Mesodermal cell (in vitro differentiated cells): ENCODE results near the gene CTIF.

Experiments used
- H3K27ac ChIP-seq: 2 replicates; pipeline ENCODE4 v1.7.0; 2013; ENCODE audit warnings: mild to moderate bottlenecking, low read depth, low read length, moderate library complexity; ENCODE audit not compliant: severe bottlenecking
- H3K36me3 ChIP-seq: 2 replicates; pipeline ENCODE4 v1.7.1; 2013; ENCODE audit warnings: mild to moderate bottlenecking, low read length, moderate library complexity; ENCODE audit not compliant: control insufficient read depth, insufficient read depth
- H3K4me1 ChIP-seq: one replicate; pipeline ENCODE4 v1.7.1; 2013; ENCODE audit warnings: mild to moderate bottlenecking, low read length; ENCODE audit not compliant: insufficient read depth, control insufficient read depth, poor library complexity, severe bottlenecking
- H3K4me3 ChIP-seq: 2 replicates; pipeline ENCODE4 v1.7.0; 2013; ENCODE audit warnings: low read length, control low read depth, mild to moderate bottlenecking; ENCODE audit not compliant: insufficient read depth, poor library complexity, severe bottlenecking; ENCODE audit errors: extremely low read depth
- H3K9me3 ChIP-seq: 2 replicates; pipeline ENCODE4 v1.7.1; 2013; ENCODE audit warnings: mild to moderate bottlenecking, low read length, moderate library complexity; ENCODE audit not compliant: control insufficient read depth
- WGBS, 2 experiments: methylation state at CpG; one replicate each; pipeline ENCODE4 v1.1.5; 2013; ENCODE audit warnings: missing lambda C conversion rate in 2 of 2; ENCODE audit not compliant: insufficient coverage in 2 of 2; 5-methylcytosine and 5-hydroxymethylcytosine counted together

The CTIF gene

GRCh38 chr18:48668466-48669179, 129.8 kb downstream of the CTIF start:
- peaks cover 22% of the 10 kb centered on the region for H3K9me3 ChIP-seq
- H3K4me3 ChIP-seq = no peak overlapping the region
- H3K27ac ChIP-seq = no peak overlapping the region
- H3K36me3 ChIP-seq = peaks cover 44% of the 10 kb centered on the region
- H3K4me1 ChIP-seq = peaks cover 4% of the 10 kb centered on the region
- 94 to 97% methylated on average over 10 to 11 of the region's 15 CpGs for WGBS, 2 experiments

DNA sequence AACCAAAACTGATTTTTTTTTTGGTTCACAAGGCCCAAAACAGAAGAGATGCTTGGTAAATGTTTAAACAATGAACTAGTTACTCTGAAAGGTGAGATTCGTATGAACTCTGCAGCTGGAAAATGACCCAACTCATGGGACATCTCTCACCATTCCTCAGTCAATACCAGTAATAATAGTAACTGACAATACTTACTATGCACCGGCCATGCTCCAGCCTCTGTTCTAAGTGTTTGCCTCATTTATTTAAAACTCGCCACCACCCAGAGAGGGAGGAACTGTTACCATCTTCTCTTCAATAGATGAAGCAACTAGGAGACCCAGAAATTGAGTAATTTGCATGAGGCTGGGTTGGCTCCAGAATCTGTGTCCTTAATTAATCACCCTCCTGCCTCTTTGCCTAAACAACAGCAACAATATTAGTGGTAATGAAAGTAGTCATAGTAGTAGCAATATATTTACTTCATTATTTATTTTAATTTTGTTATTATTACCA, 130.4 kb downstream of the CTIF start:
- no peak overlapping the region for H3K4me3 ChIP-seq
- no peak overlapping the region for H3K27ac ChIP-seq
- peaks cover 44% of the 10 kb centered on the region for H3K36me3 ChIP-seq
- peaks cover 22% of the 10 kb centered on the region for H3K9me3 ChIP-seq
- H3K4me1 ChIP-seq = peaks cover 9% of the 10 kb centered on the region
- 86 to 100% methylated on average over 1 of the region's 3 CpGs for WGBS, 2 experiments

- 94 to 95% methylated on average over 4 to 6 of the region's 7 CpGs for WGBS, 2 experiments
- no peak overlapping the region for H3K27ac ChIP-seq
These were observed 131.3 kb downstream of the CTIF start for GRCh38 chr18:48669991-48670750.

DNA sequence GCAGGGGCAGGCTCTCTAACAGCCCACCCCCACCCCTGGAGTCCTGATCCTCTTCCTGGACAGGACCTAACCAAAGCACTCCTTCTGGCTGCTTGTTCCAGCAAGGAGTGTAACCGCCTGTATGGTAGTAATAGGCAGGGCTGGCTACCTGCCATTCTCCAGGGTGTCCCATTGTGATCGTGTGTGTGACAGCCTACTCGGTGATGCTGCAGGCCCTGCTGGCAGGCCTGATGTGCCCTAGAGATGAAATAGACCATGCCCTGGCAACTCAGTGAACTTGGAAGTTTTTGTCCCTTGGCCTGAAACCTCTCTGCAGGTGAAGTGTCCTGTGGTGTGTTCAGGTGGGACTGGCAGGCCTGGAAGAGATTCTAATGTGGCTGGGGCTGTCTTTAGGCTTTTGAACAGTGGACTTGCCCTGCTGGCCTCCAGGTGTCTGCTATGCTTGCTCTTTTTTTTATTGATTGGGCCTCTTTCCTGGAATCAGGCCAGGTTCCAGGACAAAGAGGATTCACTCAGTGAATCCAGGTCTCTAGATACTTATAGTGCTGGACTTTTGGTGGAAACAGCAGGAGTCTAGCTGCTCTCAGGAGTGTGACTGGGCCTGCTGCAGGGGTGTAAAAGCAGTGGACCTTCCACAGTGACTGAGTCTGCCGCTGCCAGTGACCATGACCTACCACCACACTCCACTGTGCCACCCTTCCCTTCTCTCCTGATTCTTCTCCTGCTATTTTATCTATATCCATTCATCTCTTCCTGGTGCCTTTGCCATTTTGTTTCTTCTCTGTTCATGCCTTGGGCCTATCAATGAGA, 132.1 kb downstream of the CTIF start:
- H3K4me1 ChIP-seq = peaks cover 9% of the 10 kb centered on the region
- peaks cover 16% of the 10 kb centered on the region for H3K9me3 ChIP-seq
- peaks cover 34% of the 10 kb centered on the region for H3K36me3 ChIP-seq
- H3K4me3 ChIP-seq = no peak overlapping the region
- H3K27ac ChIP-seq = no peak overlapping the region
- WGBS, 2 experiments = 87 to 100% methylated on average over 3 of the region's 4 CpGs

More at GRCh38 chr18:48669991-48670750, 131.3 kb downstream of the CTIF start:
- peaks cover 9% of the 10 kb centered on the region for H3K4me1 ChIP-seq
- H3K36me3 ChIP-seq = peaks cover 42% of the 10 kb centered on the region
- H3K9me3 ChIP-seq = peaks cover 22% of the 10 kb centered on the region
- H3K4me3 ChIP-seq = no peak overlapping the region

GRCh38 chr18:48671561-48671945, 132.7 kb downstream of the CTIF start:
- H3K4me1 ChIP-seq = peaks cover 15% of the 10 kb centered on the region
- peaks cover 15% of the 10 kb centered on the region for H3K9me3 ChIP-seq
- 100% methylated on average over 1 of the region's 1 CpG; no CpG with 5 or more reads in 1 of the 2 experiments for WGBS, 2 experiments
- H3K36me3 ChIP-seq = peaks cover 28% of the 10 kb centered on the region
- no peak overlapping the region for H3K27ac ChIP-seq
- no peak overlapping the region for H3K4me3 ChIP-seq

DNA sequence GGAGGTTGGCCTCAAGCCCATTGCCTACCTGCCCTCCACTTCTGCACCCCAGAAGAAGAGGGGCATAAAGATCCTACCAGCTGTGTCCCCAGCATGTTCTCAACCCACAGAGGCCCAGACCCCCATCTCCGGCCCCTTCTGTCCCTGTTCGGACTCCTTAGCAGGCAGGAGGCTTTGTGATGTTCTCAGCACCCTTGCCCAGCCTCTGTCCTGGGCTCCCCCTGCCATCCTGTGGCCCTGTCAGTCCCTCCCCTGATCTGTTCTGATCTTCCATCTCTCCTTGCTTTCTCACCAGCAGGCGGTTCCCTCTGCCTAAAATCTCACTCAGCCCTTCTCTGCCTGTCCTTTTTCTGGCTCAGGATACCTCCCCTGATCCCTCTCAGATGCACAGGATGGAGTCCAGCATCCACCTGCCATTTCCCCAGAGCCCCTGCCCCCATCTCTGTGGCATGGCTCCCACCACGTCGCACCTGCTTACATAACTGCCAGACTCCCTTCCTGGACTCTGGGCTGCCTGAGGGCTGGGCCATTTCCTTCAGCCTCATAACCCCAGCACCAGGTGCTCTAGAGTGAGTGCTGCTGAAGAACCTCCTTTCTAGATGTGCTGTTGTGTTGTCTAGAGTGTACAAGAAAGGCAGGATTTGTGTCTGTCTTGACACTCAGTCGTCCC, 134.0 kb downstream of the CTIF start:
- Histone ChIP-seq H3K4me1 (peaks cover 22% of the 10 kb centered on the region), H3K36me3 (peaks cover 25% of the 10 kb centered on the region), H3K4me3 (no peak overlapping the region), H3K27ac (no peak overlapping the region), H3K9me3 (peaks cover 15% of the 10 kb centered on the region)
- WGBS, 2 experiments = 89 to 90% methylated on average over 3 of the region's 6 CpGs

GRCh38 chr18:48673456-48673852, 134.6 kb downstream of the CTIF start:
- Histone ChIP-seq H3K9me3 (peaks cover 15% of the 10 kb centered on the region), H3K27ac (no peak overlapping the region), H3K4me1 (peaks cover 26% of the 10 kb centered on the region), H3K36me3 (peaks cover 20% of the 10 kb centered on the region), H3K4me3 (no peak overlapping the region)
- WGBS, 2 experiments = 90 to 100% methylated on average over 1 to 2 of the region's 3 CpGs

GRCh38 chr18:48673853-48674721, 135.3 kb downstream of the CTIF start:
- 89 to 90% methylated on average over 7 to 8 of the region's 9 CpGs for WGBS, 2 experiments
- Histone ChIP-seq H3K4me3 (no peak overlapping the region), H3K27ac (no peak overlapping the region)

GRCh38 chr18:48674758-48675351, 136.0 kb downstream of the CTIF start:
- 100% methylated on average over 1 of the region's 4 CpGs; no CpG with 5 or more reads in 1 of the 2 experiments for WGBS, 2 experiments
- Histone ChIP-seq H3K27ac (no peak overlapping the region), H3K4me1 (peaks cover 26% of the 10 kb centered on the region), H3K9me3 (peaks cover 15% of the 10 kb centered on the region), H3K36me3 (peaks cover 18% of the 10 kb centered on the region), H3K4me3 (no peak overlapping the region)

More at GRCh38 chr18:48673853-48674721, 135.3 kb downstream of the CTIF start:
- peaks cover 26% of the 10 kb centered on the region for H3K4me1 ChIP-seq
- peaks cover 20% of the 10 kb centered on the region for H3K36me3 ChIP-seq
- peaks cover 15% of the 10 kb centered on the region for H3K9me3 ChIP-seq
